Esophagus squamous epithelium (tissue), 4 donors: ENCODE results near the gene SIGLECL1.

Experiments used
- CTCF ChIP-seq, 6 experiments: fragments of 450-650 bp in 4 of 6; fragments of 200-600 bp in 2 of 6; sonication (generic) in 2 of 6; IDR thresholded peaks; one replicate each; pipeline ENCODE4 v1.5.1; 2016 to 2019; ENCODE audit warnings: antibody characterized with exemption in 6 of 6, mild to moderate bottlenecking in 4 of 6, moderate library complexity in 4 of 6
- POLR2A ChIP-seq, 4 donors: fragments of 450-650 bp; IDR thresholded peaks; one replicate each; pipeline ENCODE4 v1.6.1; 2017; ENCODE audit warnings: antibody characterized with exemption in 4 of 4, mild to moderate bottlenecking in 4 of 4, moderate library complexity in 3 of 4

GRCh38 chr19:51220996-51221395 lies 29.9 kb upstream of the SIGLECL1 start:
- TF ChIP-seq CTCF (IDR thresholded peaks at IDR 0.05): no peak
- TF ChIP-seq POLR2A (IDR thresholded peaks at IDR 0.05): no peak
